ENCODE measurements around the gene LOXL3. TPM values are rescaled to one million over a fixed set of nuclear protein-coding genes. Genes with fewer than 3 reads are reported as not detected.

The LOXL3 gene
- total RNA-seq, 1 donor from 2014 or later, result 17.6 TPM

DNA sequence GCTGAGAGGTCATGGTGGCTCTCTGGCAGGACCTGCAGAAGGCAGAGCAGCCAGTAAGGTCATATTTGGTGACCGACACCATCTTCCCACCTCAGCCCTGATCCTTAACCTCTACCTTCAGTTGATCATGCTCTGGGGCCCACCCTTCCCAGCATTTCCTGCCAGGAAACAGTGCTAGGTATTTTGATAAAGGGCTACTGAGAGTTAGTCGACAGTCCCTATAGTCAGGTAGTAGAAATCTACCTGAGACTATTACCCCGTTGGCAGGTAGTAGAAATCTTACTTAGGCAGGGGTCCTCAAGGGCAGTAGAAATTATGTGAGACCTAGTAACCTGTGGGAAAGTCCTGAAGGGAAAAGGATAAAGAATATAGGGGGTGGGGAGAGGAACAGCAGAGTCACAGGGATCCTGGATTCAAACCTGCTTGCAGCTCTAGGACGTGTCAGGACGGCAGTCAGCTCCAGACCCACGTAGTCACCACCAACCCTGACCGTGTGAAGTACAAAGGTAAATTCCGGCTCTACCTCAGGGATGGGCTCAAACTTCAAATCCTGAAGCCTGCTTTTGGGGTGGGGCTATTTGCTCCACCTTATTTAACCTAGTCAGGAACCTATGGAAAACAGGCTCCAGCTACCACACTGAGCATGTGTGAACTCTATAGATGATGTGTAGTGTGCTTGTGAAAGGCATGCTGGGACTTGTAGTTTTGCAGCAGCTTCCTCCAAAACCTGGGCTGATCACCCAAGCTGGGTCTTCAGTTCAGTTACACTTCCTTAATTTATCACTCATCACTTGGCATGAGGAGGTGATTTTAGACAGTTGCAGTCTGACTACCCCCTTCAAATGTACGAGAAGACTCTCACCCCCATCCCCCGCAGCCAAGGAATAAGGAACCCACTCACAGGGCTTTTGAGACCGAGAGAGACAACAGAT, 27.8 kb downstream of the LOXL3 start, which contains the start of gene DQX1:
Gene DQX1, minus strand, starts transcription at position 515 of the 932 bp plus-strand sequence. Its CDS starts 502 bp downstream, at position 13.
- FAIRE-seq (no peak), DNase-seq (ENCODE audit: low read depth) (no peak)
- Mint-ChIP-seq H3K4me3 (ENCODE audit: unreplicated experiment) (no peak within 1 kb of the TSS), H3K36me3 (ENCODE audit: low read depth, unreplicated experiment) (peaks cover 11% of the 10 kb centered on the region), H3K4me1 (ENCODE audit: low read depth, unreplicated experiment) (peaks cover 8% of the 10 kb centered on the region), H3K9me3 (ENCODE audit: unreplicated experiment) (peaks cover 5% of the 10 kb centered on the region), H3K27ac (ENCODE audit: unreplicated experiment) (no peak within 1 kb of the TSS), H3K27me3 (ENCODE audit: low read depth, unreplicated experiment) (peaks cover 24% of the 10 kb centered on the region)
- Histone ChIP-seq H3K9ac (ENCODE audit: low read length) (no peak within 1 kb of the TSS), H3K9me3 (ENCODE audit: insufficient read depth, low read depth, low read length) (no peaks in the 10 kb centered on the region), H3K79me2 (ENCODE audit: insufficient read depth, low read length) (peaks cover 41% of the 10 kb centered on the region), H3K27me3 (ENCODE audit: insufficient read depth, low read length) (peaks cover under 1% of the 10 kb centered on the region), H4K20me1 (ENCODE audit: insufficient read depth, low read length) (peaks cover 26% of the 10 kb centered on the region), H3K27ac (ENCODE audit: low read depth, low read length) (no peak within 1 kb of the TSS), H2AFZ (ENCODE audit: low read depth, low read length) (no peak within 1 kb of the TSS), H3K4me2 (ENCODE audit: low read length) (no peak within 1 kb of the TSS), H3K4me3 (ENCODE audit: insufficient read depth, low read depth, low read length) (no peak within 1 kb of the TSS), H3K36me3 (ENCODE audit: insufficient read depth, low read length) (peaks cover 19% of the 10 kb centered on the region), H3K4me1 (ENCODE audit: insufficient read depth, low read length) (peaks cover 16% of the 10 kb centered on the region)
- no peak for TF ChIP-seq EZH2 (IDR thresholded peaks at IDR 0.05; ENCODE audit: insufficient read depth, low read length)
- TF ChIP-seq, protein P1, sequence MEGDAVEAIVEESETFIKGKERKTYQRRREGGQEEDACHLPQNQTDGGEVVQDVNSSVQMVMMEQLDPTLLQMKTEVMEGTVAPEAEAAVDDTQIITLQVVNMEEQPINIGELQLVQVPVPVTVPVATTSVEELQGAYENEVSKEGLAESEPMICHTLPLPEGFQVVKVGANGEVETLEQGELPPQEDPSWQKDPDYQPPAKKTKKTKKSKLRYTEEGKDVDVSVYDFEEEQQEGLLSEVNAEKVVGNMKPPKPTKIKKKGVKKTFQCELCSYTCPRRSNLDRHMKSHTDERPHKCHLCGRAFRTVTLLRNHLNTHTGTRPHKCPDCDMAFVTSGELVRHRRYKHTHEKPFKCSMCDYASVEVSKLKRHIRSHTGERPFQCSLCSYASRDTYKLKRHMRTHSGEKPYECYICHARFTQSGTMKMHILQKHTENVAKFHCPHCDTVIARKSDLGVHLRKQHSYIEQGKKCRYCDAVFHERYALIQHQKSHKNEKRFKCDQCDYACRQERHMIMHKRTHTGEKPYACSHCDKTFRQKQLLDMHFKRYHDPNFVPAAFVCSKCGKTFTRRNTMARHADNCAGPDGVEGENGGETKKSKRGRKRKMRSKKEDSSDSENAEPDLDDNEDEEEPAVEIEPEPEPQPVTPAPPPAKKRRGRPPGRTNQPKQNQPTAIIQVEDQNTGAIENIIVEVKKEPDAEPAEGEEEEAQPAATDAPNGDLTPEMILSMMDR (IDR thresholded peaks at IDR 0.05; ENCODE audit: insufficient read depth, low read depth, low read length), result no peak

DNA sequence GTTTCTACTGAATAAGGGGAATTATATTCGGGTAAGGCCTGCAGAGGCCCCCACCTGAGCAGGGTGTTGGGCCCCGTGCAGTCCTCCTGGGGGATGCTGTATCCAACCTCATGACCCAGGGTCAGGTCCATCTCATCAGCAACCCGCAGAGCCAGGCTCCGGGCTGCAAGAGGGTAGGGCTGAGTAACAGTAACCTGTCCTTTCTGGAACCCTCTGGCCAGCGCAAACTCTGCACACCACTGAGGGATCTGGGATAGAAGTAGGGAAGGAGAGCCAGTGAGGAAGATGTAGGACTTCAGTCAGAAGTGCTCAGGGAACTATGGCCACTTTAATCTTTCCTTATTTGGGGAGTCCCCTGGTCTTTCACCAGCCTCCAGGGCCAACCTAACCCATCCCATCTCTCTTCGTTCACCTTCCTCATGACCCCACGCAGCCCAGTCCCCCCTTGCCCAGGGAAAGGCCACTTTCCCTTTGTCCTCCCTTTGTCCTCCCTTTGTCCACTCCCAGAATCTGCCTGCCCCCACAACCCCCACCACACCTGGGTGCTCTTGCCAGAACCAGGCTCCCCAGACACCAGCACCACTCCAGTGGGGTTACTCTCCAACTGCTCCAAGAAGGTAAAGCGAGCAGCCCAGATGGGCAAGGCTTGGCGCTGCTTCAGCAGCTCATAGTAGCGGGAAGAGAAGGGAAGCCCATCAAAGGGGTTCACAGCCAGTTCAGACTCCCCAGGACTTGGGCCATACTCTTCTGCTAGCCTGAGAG, 28.6 kb downstream of the LOXL3 start:
- no peak overlapping the region for H3K9ac ChIP-seq (ENCODE audit: low read length)
- H3K79me2 ChIP-seq (ENCODE audit: insufficient read depth, low read length), result peaks cover 33% of the 10 kb centered on the region
- no peak overlapping the region for H3K4me3 Mint-ChIP-seq (ENCODE audit: unreplicated experiment)
- H4K20me1 ChIP-seq (ENCODE audit: insufficient read depth, low read length), result peaks cover 25% of the 10 kb centered on the region
- FAIRE-seq, result no peak
- H3K4me1 ChIP-seq (ENCODE audit: insufficient read depth, low read length), result peaks cover 11% of the 10 kb centered on the region
- no peak for TF ChIP-seq EZH2 (IDR thresholded peaks at IDR 0.05; ENCODE audit: insufficient read depth, low read length)
- TF ChIP-seq, protein P1 (IDR thresholded peaks at IDR 0.05; ENCODE audit: insufficient read depth, low read depth, low read length), result no peak
- H3K4me1 Mint-ChIP-seq (ENCODE audit: low read depth, unreplicated experiment), result peaks cover 5% of the 10 kb centered on the region
- H3K27me3 ChIP-seq (ENCODE audit: insufficient read depth, low read length), result peaks cover 8% of the 10 kb centered on the region
- H3K4me3 ChIP-seq (ENCODE audit: insufficient read depth, low read depth, low read length), result no peak overlapping the region
- H3K27me3 Mint-ChIP-seq (ENCODE audit: low read depth, unreplicated experiment), result peaks cover 29% of the 10 kb centered on the region
- DNase-seq (ENCODE audit: low read depth), result no peak
- no peak overlapping the region for H3K4me2 ChIP-seq (ENCODE audit: low read length)
- no peaks in the 10 kb centered on the region for H3K9me3 ChIP-seq (ENCODE audit: insufficient read depth, low read depth, low read length)
- peaks cover 19% of the 10 kb centered on the region for H3K36me3 ChIP-seq (ENCODE audit: insufficient read depth, low read length)
- no peak overlapping the region for H3K27ac Mint-ChIP-seq (ENCODE audit: unreplicated experiment)
- peaks cover 11% of the 10 kb centered on the region for H3K36me3 Mint-ChIP-seq (ENCODE audit: low read depth, unreplicated experiment)
- H3K27ac ChIP-seq (ENCODE audit: low read depth, low read length), result no peak overlapping the region
- H3K9me3 Mint-ChIP-seq (ENCODE audit: unreplicated experiment), result peaks cover 5% of the 10 kb centered on the region
- H2AFZ ChIP-seq (ENCODE audit: low read depth, low read length), result no peak overlapping the region

All from astrocyte (in vitro differentiated cells and primary cell).